Measurements from ENCODE around the gene SDF4. TPM values are rescaled to one million over a fixed set of nuclear protein-coding genes. Genes with fewer than 3 reads are reported as not detected.

The SDF4 gene
- polyA plus RNA-seq, 1 experiment, result 109 TPM

GRCh38 chr1:1256956-1257871 is 25.4 kb upstream of the SDF4 start:
- Histone ChIP-seq H3K27me3 (ENCODE audit: control insufficient read depth, insufficient read depth, low read length) (no peaks in the 10 kb centered on the region), H3K9me3 (ENCODE audit: control insufficient read depth, insufficient read depth, low read length) (peaks cover 4% of the 10 kb centered on the region; the same call in 1 of the 2 replicates), H3K27ac (ENCODE audit: low read depth, low read length) (no peak overlapping the region), H3K4me3 (ENCODE audit: low read depth, low read length) (no peak overlapping the region)
- POLR2A ChIA-PET, result interaction anchor here (0.7 kb wide), 2 partner anchors 13 to 28 kb away, joined by 6 to 9 read pairs; no protein-coding TSS in a partner anchor
- TF ChIP-seq CTCF (IDR thresholded peaks at IDR 0.05; ENCODE audit: low read depth, low read length), result no peak
- DNase-seq (ENCODE audit: low read depth, low spot score), result no peak
- CTCF ChIA-PET, result no interaction called here

DNA sequence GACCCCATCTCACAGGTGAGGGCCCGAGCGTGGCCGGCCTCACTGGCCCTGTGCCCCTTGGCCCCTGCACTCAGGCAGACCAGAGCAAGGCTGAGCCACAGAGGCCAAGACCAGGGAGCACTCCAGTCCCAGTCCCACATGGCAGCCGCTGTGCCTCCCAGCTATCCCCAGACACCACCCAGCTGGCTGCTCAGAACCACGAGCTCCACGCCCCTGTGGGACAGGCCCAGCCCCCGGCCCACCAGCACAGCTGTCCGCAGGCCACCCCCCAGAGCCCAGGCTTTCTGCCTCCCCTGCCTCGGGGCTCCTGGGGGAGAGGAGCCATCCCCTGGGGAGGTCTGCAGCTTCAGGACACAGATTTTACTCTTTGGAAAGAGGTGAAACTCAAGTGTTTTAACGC is 23.8 kb upstream of the SDF4 start:
- TF ChIP-seq CTCF (IDR thresholded peaks at IDR 0.05; ENCODE audit: low read depth, low read length), result no peak
- Histone ChIP-seq H3K27me3 (ENCODE audit: control insufficient read depth, insufficient read depth, low read length) (no peaks in the 10 kb centered on the region), H3K4me3 (ENCODE audit: low read depth, low read length) (no peak overlapping the region), H3K9me3 (ENCODE audit: control insufficient read depth, insufficient read depth, low read length) (peaks cover 4% of the 10 kb centered on the region; the same call in 1 of the 2 replicates), H3K27ac (ENCODE audit: low read depth, low read length) (no peak overlapping the region)
- POLR2A ChIA-PET, result no interaction called here
- CTCF ChIA-PET, result no interaction called here
- no peak for DNase-seq (ENCODE audit: low read depth, low spot score)

- CTCF ChIA-PET, result no interaction called here
- DNase-seq (ENCODE audit: low read depth, low spot score), result no peak
- no peaks in the 10 kb centered on the region for H3K27me3 ChIP-seq (ENCODE audit: control insufficient read depth, insufficient read depth, low read length)
- no peak for TF ChIP-seq CTCF (IDR thresholded peaks at IDR 0.05; ENCODE audit: low read depth, low read length)
- no peak overlapping the region for H3K27ac ChIP-seq (ENCODE audit: low read depth, low read length)
- no peak overlapping the region for H3K4me3 ChIP-seq (ENCODE audit: low read depth, low read length)
- POLR2A ChIA-PET, result no interaction called here
- H3K9me3 ChIP-seq (ENCODE audit: control insufficient read depth, insufficient read depth, low read length), result peaks cover 4% of the 10 kb centered on the region; the same call in 1 of the 2 replicates
Measured at GRCh38 chr1:1255078-1255477, 23.3 kb upstream of the SDF4 start.

GRCh38 chr1:1254667-1254998 is 22.8 kb upstream of the SDF4 start:
- no peak for DNase-seq (ENCODE audit: low read depth, low spot score)
- Histone ChIP-seq H3K9me3 (ENCODE audit: control insufficient read depth, insufficient read depth, low read length) (peaks cover 4% of the 10 kb centered on the region; the same call in 1 of the 2 replicates), H3K27me3 (ENCODE audit: control insufficient read depth, insufficient read depth, low read length) (no peaks in the 10 kb centered on the region), H3K4me3 (ENCODE audit: low read depth, low read length) (no peak overlapping the region), H3K27ac (ENCODE audit: low read depth, low read length) (no peak overlapping the region)
- TF ChIP-seq CTCF (IDR thresholded peaks at IDR 0.05; ENCODE audit: low read depth, low read length), result no peak
- ChIA-PET POLR2A (no interaction called here), CTCF (no interaction called here)

- POLR2A ChIA-PET, result no interaction called here
Measured at GRCh38 chr1:1253972-1254666, 22.3 kb upstream of the SDF4 start.

More at GRCh38 chr1:1253972-1254666, 22.3 kb upstream of the SDF4 start:
- Histone ChIP-seq H3K4me3 (ENCODE audit: low read depth, low read length) (no peak overlapping the region), H3K27ac (ENCODE audit: low read depth, low read length) (no peak overlapping the region), H3K27me3 (ENCODE audit: control insufficient read depth, insufficient read depth, low read length) (no peaks in the 10 kb centered on the region), H3K9me3 (ENCODE audit: control insufficient read depth, insufficient read depth, low read length) (peaks cover 4% of the 10 kb centered on the region; the same call in 1 of the 2 replicates)
- CTCF ChIA-PET, result no interaction called here
- TF ChIP-seq CTCF (IDR thresholded peaks at IDR 0.05; ENCODE audit: low read depth, low read length), result no peak
- DNase-seq (ENCODE audit: low read depth, low spot score), result no peak

Data from AG04450 (cell line).